CD4-positive, alpha-beta T cell treated with Interferon alpha-2 for 1 hour (primary cell): ENCODE data around the gene PHKB.

Experiments
- DNase-seq, 2 donors: peaks; one replicate each; pipeline ENCODE4 v3.0.0-alpha.2; 2020 to 2022

Gene PHKB

GRCh38 chr16:47697826-47698225, 236.7 kb downstream of the PHKB start:
- no peak for DNase-seq

- DNase-seq: no peak
Observed at GRCh38 chr16:47699106-47699505, 238.0 kb downstream of the PHKB start.

- no peak for DNase-seq
Observed at GRCh38 chr16:47700857-47701587, 239.9 kb downstream of the PHKB start.

GRCh38 chr16:47705266-47705665, 244.1 kb downstream of the PHKB start:
- no peak for DNase-seq

GRCh38 chr16:47711809-47712208, 250.7 kb downstream of the PHKB start:
- DNase-seq: no peak

GRCh38 chr16:47712276-47713224, 251.4 kb downstream of the PHKB start:
- no peak for DNase-seq

- no peak for DNase-seq
Observed at GRCh38 chr16:47713225-47713595, 252.1 kb downstream of the PHKB start.

- no peak for DNase-seq
Observed at GRCh38 chr16:47715442-47716083, 254.4 kb downstream of the PHKB start.

- DNase-seq: no peak
Observed at GRCh38 chr16:47716571-47716970, 255.4 kb downstream of the PHKB start.

- DNase-seq: no peak
Observed at GRCh38 chr16:47719713-47720112, 258.6 kb downstream of the PHKB start.

- no peak for DNase-seq
Observed at GRCh38 chr16:47721006-47721637, 260.0 kb downstream of the PHKB start.

GRCh38 chr16:47722046-47722445, 260.9 kb downstream of the PHKB start:
- no peak for DNase-seq

GRCh38 chr16:47724115-47724785, 263.1 kb downstream of the PHKB start:
- DNase-seq: no peak

- DNase-seq: no peak
Observed at GRCh38 chr16:47725188-47725695, 264.1 kb downstream of the PHKB start.

GRCh38 chr16:47726031-47726675, 265.0 kb downstream of the PHKB start:
- no peak for DNase-seq

- DNase-seq: no peak
Observed at GRCh38 chr16:47727131-47727530, 266.0 kb downstream of the PHKB start.

GRCh38 chr16:47728205-47728604, 267.1 kb downstream of the PHKB start:
- DNase-seq: no peak

GRCh38 chr16:47729701-47730100, 268.6 kb downstream of the PHKB start:
- DNase-seq: no peak

- no peak for DNase-seq
Observed at GRCh38 chr16:47731252-47731651, 270.1 kb downstream of the PHKB start.

GRCh38 chr16:47732122-47732521, 271.0 kb downstream of the PHKB start:
- no peak for DNase-seq

- no peak for DNase-seq
Observed at GRCh38 chr16:47732523-47733111, 271.5 kb downstream of the PHKB start.
